CD4-positive, alpha-beta T cell treated with Interleukin-4 for 1 hour (primary cell): ENCODE data around the gene LMBRD1.
"Not testable (repeated sequence)": the region's sequence is repeated elsewhere in the genome, so short reads cannot be mapped to it uniquely, and the experiment has no call there.

ENCODE experiments used
- DNase-seq, 2 donors: peaks; one replicate each; pipeline ENCODE4 v3.0.0-alpha.2; 2020 to 2022

LMBRD1 gene

GRCh38 chr6:69796642-69797390 lies at the start of gene LMBRD1:
Gene LMBRD1, minus strand, starts transcription at chr6:69797010. Its CDS starts 129 bp downstream, at chr6:69796881.
- peak; percentile 98 to 99 for DNase-seq

GRCh38 chr6:69846312-69846711 lies 49.5 kb upstream of the LMBRD1 start:
- no peak for DNase-seq

GRCh38 chr6:69843189-69843588 lies 46.4 kb upstream of the LMBRD1 start:
- DNase-seq: no peak

DNA sequence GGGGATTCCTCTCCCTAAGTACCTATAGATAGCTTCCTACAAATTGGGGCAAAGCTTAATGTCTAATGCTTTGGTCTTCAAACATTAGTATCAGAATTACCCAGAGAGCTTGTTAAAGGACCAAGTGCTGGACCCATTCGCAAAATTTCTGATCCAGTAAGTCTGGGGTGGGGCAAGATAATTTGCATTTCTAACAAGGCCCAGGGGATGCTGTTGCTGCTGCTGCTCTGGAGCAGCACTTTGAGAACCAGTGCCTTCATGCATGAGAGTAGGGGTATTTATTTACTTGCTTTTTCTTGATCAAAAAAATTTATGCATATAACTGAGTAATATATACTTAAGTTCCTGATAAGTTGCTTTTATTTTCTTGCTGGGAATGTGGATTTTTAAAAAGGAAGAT lies 45.1 kb upstream of the LMBRD1 start:
- DNase-seq: no peak

DNA sequence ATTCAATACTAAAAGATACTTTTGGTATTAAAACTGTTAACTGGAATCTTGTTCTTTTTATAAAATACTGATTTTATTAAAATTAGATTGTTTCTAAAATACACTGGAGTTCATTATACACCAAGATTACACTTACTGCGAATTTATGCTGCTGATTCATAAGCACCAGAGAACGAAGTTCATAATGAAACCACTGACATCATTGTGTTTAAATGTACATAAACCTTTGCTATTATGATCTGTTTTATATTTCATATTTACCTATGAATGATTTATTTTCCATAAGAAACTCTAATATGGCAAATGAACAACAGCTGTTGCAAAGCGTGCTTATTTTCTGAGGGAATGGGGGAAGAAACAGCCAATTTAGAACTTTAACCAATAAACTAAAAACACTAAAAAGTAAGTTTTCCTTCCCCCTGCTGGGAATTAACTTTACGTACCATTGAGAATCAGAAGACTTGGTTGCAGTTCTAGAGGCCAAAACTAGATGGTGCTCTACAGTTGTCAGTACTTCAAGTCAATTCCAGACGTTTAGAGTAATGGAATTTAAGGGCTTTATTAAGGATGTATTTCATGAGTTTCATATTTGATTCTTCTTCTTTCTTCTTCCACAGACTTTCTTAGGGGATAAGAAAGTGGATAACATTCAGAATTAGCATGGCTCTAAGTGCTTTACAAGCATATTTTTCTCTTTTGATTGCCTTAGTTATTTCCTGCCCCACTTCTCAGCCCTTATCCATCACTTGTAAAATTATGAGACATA lies 38.8 kb upstream of the LMBRD1 start:
- peak in 1 of 2 donors; percentile 51 for DNase-seq

DNA sequence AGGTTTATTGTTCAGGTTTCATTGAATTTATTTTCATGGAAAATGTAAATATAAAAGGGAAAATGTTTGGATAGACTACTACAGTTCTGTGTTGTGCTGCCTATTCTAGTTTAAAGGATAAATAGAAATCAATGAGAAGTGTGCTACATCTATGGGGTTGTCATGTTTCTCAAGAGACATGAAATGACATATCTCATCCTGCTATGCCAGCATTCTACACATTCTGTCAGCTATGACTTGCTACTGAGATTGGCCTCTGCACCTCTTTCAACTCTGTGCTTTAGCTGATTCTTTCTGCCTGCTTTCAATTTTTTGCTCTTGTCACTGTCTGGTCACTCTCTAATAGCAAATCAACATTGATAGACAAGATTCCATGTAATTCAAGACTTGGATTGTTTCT lies 35.7 kb upstream of the LMBRD1 start:
- DNase-seq: no peak

- no peak for DNase-seq
Measured at GRCh38 chr6:69827276-69827893, 30.6 kb upstream of the LMBRD1 start.

- no peak for DNase-seq
Measured at GRCh38 chr6:69825904-69826303, 29.1 kb upstream of the LMBRD1 start.

DNA sequence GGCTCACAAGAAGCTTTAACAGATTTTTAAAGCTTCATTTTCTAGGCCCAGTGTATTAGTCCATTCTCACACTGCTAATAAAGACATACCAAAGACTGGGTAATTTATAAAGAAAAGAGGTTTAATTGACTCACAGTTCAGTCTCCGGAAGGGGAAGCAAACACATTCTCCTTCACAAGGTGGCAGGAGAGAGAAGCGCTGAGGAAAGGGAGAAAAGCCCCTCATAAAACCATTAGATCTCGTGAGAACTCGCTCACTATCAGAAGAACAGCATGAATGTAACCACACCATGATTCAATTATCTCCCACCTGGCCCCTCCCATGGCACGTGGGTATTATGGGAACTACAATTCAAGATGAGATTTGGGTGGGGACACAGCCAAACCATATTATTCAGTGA lies 27.5 kb upstream of the LMBRD1 start:
- DNase-seq: not testable (repeated sequence)

DNA sequence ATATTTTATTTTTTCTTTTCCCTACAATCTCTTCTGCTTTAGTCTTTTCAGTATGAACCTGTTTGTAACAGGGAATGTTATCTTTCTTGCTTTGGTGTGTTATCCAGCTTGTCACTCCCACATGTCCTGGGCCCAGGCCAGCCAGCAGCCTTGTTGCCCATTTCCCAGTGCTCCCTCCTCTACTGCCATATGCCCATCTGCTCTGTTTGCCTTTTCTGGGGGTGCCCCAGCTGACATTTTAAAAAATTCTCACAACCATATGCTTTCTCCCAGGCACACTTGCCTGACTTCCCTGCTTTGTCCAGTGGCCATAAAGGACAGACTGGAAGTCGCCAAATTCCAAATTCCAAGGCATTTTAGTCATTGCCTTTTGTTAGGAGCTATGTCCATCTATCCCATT lies 23.6 kb upstream of the LMBRD1 start:
- DNase-seq: no peak

- no peak for DNase-seq
Measured at GRCh38 chr6:69820018-69820417, 23.2 kb upstream of the LMBRD1 start.

- DNase-seq: no peak
Measured at GRCh38 chr6:69819138-69819537, 22.3 kb upstream of the LMBRD1 start.

DNA sequence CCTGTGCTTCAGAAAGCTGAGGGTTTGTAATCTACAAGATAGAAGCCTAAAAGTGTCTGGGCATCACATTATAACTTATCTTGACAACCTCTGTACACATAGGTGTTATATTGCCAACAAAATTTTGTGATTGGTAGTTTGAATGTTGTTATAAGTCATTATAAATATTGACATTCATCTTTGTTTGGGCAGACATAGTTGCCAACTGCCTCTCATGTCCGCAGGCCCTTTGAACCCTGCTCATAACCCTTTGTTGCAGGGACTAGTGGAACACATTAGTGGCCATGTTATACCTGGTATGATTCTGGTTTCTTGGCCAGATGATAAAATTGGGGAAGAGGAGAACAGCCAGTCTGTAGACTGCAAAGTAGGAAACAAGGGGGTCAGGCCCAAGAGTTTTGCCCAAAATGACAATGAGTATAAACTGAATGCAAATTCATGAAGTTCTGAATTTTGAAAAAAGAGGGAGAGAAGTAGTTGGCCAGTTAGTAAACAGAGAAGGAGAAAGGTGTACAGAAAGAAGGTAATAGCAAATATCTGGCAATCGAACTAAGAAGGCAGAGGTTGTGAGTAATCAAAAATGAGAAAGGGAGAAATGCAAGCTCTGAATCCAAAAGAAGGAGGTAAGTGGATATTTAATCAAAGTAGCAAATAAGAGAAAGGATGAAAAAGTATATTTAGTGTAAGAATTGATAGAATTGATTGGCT lies 21.6 kb upstream of the LMBRD1 start:
- no peak for DNase-seq

GRCh38 chr6:69817358-69817757 lies 20.5 kb upstream of the LMBRD1 start:
- no peak for DNase-seq

GRCh38 chr6:69816569-69816968 lies 19.8 kb upstream of the LMBRD1 start:
- DNase-seq: peak; percentile 21 to 38

DNA sequence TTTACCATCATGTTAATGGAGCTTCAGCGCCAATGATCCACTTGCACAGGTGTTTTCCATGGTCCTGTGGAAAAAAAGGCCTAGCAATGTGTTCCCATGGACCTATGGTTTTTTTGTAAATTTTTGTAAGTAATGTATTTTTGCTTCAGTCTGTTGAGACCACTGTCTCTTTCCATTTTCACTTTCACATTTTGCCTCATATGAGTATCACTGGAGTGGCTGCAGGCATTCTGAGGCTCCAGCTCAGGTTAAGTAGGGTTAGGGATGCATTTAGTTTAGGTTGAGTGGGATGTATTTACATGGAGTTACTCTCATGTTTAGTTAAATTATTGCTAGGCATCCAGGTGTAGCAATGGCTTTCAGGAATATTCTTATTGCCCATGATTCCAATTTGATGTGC lies 19.2 kb upstream of the LMBRD1 start:
- DNase-seq: peak in 1 of 2 donors; percentile 29

GRCh38 chr6:69813508-69813907 lies 16.7 kb upstream of the LMBRD1 start:
- DNase-seq: peak in 1 of 2 donors; percentile 35

- no peak for DNase-seq
Measured at GRCh38 chr6:69812746-69813427, 16.1 kb upstream of the LMBRD1 start.

DNA sequence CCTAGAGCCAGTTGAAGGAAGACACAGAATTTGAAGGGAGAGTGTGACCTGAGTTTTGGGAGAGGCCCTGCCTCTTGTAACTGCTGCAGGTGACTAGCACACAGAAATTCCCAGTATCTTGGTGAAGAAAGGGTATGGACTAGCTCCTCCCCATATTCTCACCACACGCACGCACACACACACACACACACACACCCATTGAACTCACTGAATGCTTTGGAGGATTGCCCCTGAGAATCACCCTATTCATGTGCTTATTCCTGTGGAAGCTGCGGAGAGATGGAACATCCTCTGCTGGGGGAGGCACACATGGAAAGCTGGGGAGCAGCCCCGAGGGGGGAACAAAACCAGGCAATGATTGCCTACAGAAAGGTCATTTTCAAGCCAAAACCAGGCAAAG lies 6.2 kb upstream of the LMBRD1 start:
- no peak for DNase-seq

GRCh38 chr6:69801711-69802110 lies 4.9 kb upstream of the LMBRD1 start:
- no peak for DNase-seq

DNA sequence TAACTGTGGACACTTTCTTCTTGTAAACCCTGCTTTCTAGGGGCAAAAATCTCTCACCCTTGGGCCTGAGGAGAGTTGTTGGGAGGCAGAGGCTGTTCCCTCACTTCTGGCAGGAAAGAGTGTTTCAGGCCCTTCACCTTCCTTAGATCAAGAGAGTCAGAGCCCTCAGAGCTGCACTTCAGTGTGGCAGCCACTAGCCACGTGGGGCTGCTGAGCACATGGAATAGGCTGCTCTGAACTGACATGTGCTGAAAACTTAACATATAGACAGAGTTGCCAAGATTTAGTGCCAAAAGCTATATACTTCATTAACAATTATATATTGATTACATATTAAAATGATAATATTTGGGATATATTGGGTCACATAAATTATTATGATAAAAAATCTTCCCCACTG lies 4.4 kb upstream of the LMBRD1 start:
- DNase-seq: no peak

- DNase-seq: not testable (repeated sequence)
Measured at GRCh38 chr6:69798796-69799195, 2.0 kb upstream of the LMBRD1 start.
